Activated CD4-positive, alpha-beta T cell treated with anti-CD3 and anti-CD28 coated beads, Interleukin-10, Interleukin-2, amounts not matched to agents 100 ng/mL and 50 ng/mL, durations not matched to agents 16 hours and 8 hours (primary cell): Measurements from ENCODE around the gene TTC31.

Experiments used
- DNase-seq: peaks from one replicate; pipeline ENCODE4 v3.0.0-alpha.2; 2020

The TTC31 gene

DNA sequence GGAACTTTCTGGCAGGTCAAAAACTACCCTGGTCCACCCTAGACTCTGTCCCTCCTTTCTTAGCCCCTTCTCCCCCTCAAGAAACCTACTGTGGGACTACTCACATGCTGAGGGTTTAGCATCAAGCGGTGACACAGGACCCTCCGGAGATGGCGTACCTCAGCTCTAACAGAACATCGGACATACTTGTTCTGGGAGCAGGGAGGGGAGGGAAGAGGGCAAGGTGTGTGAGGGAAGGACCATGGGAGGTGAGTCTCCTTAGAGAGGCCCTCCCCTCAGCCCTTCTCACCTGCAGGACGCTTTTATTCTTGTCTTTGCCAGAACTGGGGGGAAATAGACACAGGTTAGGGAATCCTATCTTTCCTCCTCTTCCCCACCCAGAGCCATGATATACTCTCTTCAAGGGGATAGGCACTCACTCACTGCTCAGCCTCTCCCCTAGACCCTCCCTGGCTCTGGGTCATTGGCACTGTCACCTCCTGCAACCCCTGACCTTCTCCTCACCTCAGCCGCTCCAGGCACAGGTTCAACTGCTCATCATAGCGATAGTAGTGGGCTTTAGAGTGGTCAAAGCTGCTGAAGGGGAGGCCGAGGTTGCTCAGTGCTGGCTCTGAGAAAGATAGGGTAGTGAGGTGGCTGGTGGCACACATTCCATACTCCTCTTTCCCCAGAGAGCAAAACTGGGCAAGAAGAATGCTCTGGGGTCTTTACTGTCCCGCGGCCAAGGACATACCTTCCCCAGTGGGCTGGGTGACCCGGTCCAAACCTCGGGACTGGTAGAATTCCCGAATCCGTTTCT is 22.8 kb downstream of the TTC31 start:
- no peak for DNase-seq

DNA sequence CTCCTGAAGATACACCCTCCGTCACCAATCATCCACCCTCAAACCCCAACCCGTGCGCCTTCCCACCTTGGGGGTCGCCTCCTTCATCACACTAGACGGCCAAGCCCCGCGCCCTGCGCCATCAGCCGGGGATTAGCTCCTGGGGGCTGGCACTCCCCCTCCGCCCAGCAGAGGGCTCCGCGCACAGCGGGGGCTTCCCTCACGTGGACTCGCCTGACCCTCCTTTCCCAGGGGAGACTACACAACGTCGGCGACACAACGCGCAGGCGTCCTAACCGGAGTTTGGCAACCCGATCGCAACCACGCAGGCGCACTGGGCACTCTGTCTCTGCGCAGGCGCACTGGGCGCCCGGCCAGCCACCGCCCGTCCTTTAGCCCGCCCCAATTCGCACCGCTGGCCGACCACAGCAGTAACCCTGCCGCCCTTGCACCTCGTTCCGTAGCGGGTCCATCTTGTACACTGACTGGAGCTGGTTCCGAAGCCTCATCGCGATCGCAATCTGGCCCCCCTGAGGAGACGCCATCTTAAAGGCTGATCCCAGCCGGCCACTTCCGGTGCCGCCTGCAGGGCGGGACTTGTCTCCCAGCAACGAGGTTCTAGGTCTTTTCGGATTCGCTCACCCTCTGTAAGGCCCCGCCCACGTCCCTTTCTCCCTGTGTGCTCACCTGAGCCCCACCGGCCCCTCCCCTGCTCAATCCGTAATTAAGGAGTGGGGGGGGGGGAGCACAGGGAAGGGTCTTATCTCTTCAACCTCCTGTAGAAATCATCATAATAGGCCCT is 24.5 kb downstream of the TTC31 start, which contains the start of gene PCGF1:
Gene PCGF1 (minus strand): TSS at position 551 of the 781 bp plus-strand sequence. CDS start 27 bp downstream, at position 524.
- DNase-seq: peak; percentile 99

DNA sequence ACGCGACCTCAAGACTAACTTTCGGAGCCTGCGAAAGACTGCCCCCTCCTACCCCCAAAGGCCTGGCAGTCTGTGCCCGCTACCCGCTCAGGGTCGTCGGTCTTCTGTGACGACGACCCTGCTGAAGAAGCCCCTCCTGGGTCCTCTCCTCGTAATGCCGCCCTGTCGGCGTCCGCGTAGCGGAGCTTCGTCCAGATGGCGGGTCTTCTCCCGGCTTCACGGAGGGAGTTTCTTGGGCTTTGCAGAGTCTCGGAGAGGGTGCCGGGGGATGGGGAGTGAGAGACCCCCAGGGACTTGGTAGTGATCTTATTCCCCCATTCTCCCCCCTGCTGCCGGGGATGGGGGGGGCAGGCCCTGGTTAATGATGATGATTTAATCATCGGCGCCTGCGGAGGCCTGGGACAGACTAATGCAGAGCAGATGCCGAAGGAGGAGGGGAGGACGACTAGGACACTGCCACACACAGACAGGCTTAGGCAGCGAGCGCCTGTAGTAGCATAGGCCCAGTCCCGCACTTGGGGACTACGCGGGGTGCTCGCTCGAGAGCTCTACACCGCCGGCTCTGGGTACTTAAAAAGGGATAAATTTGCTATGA is 25.1 kb downstream of the TTC31 start:
- no peak for DNase-seq

DNA sequence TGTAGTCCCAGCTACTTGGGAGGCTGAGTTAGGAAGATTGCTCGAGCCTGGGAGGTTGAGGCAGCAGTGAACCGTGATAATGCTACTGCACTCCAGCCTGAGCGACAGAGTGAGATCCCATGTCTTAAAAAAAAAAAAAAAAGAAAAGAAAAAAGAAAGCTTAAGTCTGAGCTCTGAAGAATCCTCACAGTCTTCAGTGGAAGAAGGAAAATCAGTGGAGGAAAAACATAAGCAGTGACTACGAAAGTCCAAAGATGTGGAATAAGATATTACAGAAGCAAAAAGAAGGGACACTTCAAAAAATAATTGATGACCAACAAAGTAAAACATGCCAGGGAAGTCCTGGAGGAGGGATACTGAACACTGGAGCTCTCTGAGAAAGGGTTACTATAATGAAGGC is 27.4 kb downstream of the TTC31 start:
- no peak for DNase-seq

DNA sequence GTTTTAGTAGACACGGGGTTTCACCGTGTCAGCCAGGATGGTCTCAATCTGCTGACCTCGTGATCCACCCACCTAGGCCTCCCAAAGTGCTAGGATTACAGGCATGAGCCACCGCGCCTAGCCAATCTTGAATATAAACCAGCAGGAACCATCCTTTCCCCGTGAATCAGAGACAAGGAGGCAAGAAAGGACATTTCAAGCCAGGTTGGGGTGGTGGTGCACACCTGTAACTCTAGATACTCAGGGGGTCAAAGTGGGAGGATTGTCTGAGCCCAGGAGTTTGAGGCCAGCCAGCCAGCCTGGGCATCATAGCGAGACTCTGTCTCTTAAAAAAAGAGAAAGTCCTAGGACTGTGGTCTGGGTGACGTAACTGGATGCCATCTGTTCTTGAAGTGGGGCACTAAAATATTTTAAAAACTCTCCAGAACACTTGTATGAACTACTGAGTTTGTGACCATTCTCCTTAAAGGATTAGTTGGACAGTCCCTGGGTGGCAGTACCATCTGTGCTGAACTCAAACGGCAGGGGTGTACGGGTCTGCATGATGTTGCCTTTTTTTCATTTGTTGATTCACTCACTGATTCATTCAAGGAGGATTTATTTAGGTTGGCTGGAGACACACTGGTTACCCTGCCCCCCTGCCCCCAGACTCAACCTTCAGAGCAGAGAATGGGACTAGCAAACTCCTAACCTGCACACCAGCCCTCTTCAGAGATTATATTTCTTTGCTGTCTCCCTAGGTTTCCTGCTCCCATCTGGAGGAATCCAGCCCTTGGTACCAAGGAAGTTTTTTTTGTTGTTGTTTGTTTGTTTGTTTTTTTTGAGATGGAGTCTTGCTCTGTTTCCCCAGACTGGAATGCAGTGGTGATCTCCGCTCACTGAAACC is 28.5 kb downstream of the TTC31 start:
- DNase-seq: no peak

DNA sequence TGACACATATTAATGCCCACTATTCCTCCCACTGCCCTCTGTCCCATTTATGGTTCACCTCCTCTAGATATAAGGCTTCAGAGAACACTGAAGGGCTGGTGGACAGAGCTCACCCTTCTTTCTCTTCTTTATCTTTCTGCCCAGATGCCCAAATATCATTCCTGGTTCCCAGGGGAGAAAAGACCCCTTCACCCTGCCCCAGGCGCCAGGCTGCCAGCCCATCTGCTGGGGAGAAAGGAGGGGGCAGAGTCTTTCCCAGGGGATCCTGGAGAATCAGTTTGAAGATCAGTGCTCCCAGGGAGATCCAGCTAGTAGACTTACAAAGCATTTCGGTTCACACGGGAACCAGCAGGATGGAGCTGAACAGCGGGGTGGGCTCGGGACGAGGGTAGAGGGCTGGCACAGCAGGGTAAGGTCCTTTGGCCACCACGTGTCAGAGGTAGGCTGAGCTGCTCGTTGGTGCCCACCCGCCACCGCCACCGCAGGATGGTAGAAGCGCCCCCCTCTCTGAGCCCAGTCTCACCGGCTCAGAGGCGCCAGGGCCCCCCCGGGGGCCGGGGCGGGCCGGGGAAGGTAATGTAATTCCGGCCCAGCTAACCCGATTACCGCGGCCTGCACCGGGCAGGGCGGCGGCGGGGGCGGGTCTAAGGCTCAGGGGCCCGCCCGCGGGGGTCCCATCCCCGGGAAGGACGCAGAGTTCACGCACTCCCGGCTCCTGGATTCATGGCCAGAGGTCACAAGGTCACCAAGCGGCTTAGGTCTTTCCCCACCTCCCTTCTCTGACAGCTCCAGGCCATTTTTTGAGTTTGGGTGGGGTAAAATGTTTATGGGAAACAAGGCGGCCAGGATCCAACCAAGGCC is 30.1 kb downstream of the TTC31 start:
- DNase-seq: no peak

DNA sequence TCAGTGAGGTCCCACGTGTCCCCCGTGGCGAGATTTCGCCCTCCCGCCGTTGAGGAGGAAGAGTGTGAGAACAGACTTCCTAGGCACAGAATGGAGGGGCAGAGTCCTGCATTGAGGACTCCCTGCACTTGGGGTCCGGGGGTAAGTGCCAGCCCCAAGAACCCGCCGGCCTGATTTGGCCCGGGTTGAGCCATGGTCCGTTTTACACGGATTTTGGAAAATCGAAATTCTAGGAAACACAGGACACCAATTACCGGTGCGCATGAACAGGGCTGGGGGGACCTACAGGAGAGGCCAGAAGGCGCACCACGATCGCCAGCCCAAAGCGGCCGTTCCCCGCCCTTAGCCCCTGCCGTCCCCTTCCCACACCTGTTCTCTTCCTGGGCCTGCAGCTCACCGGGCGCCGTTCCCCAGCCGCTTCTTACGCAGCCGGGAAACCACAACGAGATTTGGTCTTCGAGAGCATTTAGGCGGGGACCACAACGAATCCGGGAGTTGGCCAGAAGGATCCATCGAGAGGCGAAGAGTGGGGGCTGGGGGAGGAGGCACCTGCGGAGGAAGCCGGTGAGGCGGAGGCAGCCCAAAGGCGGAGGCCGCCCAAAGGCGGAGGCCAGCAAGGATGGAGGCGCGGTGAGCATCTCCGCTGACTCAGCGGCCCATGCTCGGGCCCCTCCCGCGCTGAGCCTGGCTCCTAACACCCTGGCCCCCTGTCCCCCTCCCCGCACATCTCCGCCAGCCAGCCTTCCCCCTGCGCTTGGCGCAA is 30.9 kb downstream of the TTC31 start:
- DNase-seq: peak; percentile 38

DNA sequence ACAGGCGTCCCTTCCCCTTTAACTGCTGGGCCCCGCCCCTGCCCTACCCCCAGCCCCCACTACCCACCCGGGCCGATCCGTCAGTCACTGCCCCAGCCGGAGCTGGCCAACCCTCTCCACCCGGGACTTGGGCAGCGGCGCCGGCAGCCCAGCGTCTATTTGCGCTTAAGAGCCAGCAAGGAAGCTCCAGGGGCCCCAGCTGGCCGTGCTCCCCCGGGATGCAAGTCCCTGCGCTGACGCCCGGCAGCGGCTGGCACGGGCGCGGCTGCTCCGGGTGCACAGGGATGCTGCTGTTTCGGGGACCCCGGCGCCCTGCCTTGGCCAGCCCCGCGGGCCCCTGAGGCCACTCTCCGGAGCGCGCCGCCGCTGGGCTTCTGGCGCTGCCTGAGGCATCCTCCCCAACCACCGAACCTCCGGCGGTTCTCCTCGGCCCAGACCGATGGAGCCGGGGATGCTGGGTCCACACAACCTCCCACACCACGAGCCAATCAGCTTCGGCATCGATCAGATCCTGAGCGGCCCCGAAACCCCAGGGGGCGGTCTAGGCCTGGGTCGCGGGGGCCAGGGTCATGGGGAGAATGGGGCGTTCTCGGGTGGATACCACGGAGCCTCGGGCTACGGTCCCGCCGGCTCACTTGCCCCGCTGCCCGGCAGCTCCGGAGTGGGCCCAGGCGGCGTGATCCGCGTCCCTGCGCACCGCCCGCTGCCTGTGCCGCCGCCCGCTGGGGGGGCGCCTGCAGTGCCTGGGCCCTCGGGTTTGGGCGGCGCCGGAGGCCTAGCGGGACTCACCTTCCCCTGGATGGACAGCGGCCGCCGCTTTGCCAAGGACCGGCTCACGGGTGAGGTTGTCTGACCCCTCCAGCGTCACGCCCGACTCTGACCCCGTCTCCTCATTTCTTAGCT is 31.7 kb downstream of the TTC31 start, which contains the start of gene TLX2:
Gene TLX2 (plus strand): TSS at position 83 of the 903 bp plus-strand sequence. CDS start 357 bp downstream, at position 440.
- DNase-seq: no peak

DNA sequence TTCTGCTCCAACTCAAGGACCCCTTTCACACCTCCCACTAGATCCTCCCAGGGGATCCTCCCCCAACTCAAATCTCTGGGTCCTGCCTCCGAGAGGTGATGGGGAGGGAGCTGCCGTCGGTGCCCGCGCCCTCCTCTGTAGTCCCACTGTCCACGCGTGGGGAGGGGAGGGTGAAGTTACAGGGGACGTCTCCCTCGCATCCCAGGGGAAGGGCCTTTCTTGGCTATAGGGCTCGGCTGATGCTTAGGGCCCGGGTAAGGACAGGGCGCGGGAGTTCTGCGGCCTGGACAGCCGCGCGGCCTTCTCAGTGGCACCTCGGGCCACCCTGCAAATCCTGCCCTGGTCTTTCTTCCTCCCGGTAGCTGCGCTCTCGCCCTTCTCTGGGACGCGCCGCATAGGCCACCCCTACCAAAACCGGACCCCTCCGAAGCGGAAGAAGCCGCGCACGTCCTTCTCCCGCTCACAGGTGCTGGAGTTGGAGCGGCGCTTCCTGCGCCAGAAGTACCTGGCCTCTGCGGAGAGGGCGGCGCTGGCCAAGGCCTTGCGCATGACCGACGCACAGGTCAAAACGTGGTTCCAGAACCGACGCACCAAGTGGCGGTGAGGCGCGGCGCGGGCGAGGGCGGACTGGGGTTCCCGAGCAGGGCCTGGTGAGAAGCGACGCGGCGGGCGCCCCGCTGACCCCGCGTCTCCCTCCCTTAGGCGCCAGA is 32.5 kb downstream of the TTC31 start:
- peak; percentile 13 for DNase-seq

DNA sequence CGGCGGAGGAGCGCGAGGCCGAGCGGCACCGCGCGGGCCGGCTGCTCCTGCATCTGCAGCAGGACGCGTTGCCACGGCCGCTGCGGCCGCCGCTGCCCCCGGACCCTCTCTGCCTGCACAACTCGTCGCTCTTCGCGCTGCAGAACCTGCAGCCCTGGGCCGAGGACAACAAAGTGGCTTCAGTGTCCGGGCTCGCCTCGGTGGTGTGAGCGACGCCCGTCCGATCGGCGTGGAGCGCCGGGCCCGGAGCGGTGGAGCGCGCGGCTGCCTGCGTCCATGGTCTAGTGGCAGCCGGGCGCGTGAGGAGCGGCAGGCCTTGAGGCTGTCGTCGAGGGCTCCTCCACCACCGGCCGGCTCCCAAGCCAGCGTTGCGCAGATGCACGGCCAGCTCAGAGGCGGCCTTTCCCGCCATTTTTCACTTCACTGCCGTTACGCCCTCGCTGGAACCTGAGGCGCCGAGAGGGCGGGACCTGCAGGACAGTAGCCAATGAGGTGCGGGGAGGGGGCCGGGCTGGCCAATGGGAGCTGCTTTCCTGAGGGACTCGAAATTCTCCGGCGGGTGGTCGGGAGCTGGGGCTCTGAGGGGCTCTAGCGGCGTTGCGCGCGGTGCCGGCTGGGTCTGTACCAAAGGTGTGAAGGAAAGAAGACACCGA is 33.2 kb downstream of the TTC31 start:
- DNase-seq: peak; percentile 79

DNA sequence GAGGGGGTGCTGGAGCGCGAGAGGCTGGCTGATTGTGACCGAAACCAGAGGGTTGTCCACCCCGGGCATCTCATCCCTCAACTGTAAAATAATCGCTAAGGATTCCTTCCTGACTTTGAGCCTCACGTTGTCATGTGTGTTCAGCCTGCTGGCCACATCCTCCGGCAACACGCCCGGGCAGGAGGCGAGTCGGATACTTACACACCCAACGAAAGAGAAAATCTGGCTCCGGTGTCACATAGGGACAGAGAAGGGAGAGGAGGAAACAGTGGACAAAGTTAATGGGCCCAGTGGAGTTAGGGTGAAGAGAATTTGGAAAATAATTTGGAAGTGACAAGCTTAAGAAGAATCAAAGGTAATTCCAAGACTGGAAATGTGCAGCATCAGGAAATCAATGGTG is 33.8 kb downstream of the TTC31 start:
- DNase-seq: no peak

DNA sequence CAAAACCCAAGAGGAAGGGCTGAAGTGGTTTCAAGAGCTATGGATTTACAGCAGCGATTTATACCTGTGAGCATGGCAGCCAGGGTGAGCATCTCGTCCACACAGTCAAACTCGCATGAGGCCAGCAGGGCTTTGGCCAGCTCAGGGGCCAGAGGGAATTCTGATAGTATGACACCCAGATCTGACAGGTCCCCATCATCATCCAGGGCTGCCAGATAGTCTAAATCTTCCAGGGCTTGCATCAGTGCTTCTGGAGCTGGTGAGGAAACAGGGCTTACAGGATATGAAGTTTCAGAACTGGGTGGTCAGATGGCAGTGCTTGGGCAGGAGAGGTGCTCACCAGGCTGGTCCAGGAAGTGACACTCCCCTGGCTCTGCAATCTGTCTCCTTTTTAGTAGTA is 39.6 kb downstream of the TTC31 start:
- no peak for DNase-seq

DNA sequence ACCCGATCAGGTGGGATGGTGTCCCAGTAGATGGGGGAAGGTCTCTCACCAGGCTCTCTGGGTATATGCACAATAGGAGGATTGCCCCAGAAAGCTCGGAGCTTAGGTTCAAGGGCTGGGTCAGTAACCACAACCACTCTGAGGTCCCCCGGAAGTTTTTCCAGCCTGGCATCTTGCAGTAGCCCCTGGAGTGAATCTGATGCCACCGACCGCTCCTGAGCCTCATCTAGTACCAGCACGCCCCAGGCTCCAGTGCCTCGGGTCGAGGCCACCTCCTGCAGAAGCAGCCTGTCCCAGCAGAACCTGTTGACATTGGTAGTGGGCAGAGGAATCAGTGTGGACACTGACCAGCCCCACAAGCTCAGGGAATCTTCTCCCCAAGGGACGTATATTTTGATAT is 41.1 kb downstream of the TTC31 start:
- no peak for DNase-seq

DNA sequence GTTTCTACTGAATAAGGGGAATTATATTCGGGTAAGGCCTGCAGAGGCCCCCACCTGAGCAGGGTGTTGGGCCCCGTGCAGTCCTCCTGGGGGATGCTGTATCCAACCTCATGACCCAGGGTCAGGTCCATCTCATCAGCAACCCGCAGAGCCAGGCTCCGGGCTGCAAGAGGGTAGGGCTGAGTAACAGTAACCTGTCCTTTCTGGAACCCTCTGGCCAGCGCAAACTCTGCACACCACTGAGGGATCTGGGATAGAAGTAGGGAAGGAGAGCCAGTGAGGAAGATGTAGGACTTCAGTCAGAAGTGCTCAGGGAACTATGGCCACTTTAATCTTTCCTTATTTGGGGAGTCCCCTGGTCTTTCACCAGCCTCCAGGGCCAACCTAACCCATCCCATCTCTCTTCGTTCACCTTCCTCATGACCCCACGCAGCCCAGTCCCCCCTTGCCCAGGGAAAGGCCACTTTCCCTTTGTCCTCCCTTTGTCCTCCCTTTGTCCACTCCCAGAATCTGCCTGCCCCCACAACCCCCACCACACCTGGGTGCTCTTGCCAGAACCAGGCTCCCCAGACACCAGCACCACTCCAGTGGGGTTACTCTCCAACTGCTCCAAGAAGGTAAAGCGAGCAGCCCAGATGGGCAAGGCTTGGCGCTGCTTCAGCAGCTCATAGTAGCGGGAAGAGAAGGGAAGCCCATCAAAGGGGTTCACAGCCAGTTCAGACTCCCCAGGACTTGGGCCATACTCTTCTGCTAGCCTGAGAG is 42.3 kb downstream of the TTC31 start:
- no peak for DNase-seq

DNA sequence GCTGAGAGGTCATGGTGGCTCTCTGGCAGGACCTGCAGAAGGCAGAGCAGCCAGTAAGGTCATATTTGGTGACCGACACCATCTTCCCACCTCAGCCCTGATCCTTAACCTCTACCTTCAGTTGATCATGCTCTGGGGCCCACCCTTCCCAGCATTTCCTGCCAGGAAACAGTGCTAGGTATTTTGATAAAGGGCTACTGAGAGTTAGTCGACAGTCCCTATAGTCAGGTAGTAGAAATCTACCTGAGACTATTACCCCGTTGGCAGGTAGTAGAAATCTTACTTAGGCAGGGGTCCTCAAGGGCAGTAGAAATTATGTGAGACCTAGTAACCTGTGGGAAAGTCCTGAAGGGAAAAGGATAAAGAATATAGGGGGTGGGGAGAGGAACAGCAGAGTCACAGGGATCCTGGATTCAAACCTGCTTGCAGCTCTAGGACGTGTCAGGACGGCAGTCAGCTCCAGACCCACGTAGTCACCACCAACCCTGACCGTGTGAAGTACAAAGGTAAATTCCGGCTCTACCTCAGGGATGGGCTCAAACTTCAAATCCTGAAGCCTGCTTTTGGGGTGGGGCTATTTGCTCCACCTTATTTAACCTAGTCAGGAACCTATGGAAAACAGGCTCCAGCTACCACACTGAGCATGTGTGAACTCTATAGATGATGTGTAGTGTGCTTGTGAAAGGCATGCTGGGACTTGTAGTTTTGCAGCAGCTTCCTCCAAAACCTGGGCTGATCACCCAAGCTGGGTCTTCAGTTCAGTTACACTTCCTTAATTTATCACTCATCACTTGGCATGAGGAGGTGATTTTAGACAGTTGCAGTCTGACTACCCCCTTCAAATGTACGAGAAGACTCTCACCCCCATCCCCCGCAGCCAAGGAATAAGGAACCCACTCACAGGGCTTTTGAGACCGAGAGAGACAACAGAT is 43.1 kb downstream of the TTC31 start, which contains the start of gene DQX1:
Gene DQX1 (minus strand): TSS at position 515 of the 932 bp plus-strand sequence. CDS start 502 bp downstream, at position 13.
- DNase-seq: peak; percentile 65

DNA sequence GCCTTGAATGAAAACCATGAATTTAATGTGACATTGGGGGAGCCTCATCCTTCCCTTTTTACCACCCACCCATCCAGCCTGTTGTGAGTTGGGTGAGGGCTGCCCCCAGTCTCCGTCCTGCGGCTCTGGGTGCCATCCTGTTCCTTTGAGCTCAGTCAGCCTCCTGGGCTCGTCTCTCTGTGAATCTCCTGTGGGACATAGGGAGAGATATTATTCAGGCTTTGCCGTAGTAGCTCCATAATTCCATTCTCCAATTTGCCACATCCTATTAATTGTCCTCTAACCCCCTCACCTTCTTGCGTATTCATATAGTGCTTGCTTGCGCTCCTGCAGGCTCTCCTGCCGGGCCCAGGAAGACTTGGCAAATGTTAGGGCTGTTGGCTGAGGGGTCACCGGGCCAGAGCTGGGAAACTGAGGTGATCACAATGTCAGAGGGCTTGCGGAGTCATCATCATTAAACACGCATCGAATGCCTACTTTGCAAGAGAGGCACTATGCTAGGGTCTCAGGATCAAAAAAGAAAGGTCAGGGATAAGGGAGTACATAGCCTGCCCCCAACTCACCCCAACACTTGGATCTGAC is 43.9 kb downstream of the TTC31 start:
- DNase-seq: no peak
